NCI-H1092 (cell line): ENCODE measurements around the gene NUDT8.

ENCODE experiments used
- DNase-seq: peaks from one replicate; lab custom pipeline; 2025; lab: John Stamatoyannopoulos, UW

NUDT8 gene

GRCh38 chr11:67629386-67630227 lies at the start of gene NUDT8:
TSS of gene NUDT8 (minus strand) at chr11:67629937. CDS start at chr11:67629911, 26 bp downstream.
- DNase-seq, result peak; percentile 57

- no peak for DNase-seq
Observed at GRCh38 chr11:67675058-67675747, 45.5 kb upstream of the NUDT8 start.

GRCh38 chr11:67674442-67674871 lies 44.7 kb upstream of the NUDT8 start, which contains the start of gene ALDH3B2:
TSS of gene ALDH3B2 (minus strand) at chr11:67674623. CDS start at chr11:67666935, 7,688 bp downstream.
- DNase-seq, result no peak

GRCh38 chr11:67673902-67674301 lies 44.2 kb upstream of the NUDT8 start:
- DNase-seq, result no peak

- no peak for DNase-seq
Observed at GRCh38 chr11:67673358-67673757, 43.6 kb upstream of the NUDT8 start.

GRCh38 chr11:67671211-67671520 lies 41.4 kb upstream of the NUDT8 start:
- DNase-seq, result no peak

- no peak for DNase-seq
Observed at GRCh38 chr11:67670316-67671210, 40.8 kb upstream of the NUDT8 start.

- DNase-seq, result no peak
Observed at GRCh38 chr11:67668192-67668551, 38.4 kb upstream of the NUDT8 start.

GRCh38 chr11:67667490-67668191 lies 37.9 kb upstream of the NUDT8 start:
- no peak for DNase-seq

GRCh38 chr11:67666676-67667489 lies 37.1 kb upstream of the NUDT8 start:
- DNase-seq, result no peak

- no peak for DNase-seq
Observed at GRCh38 chr11:67666303-67666645, 36.5 kb upstream of the NUDT8 start.

GRCh38 chr11:67665541-67666302 lies 36.0 kb upstream of the NUDT8 start:
- no peak for DNase-seq

GRCh38 chr11:67664696-67665540 lies 35.2 kb upstream of the NUDT8 start:
- DNase-seq, result no peak

- DNase-seq, result no peak
Observed at GRCh38 chr11:67664213-67664585, 34.5 kb upstream of the NUDT8 start.

- DNase-seq, result no peak
Observed at GRCh38 chr11:67663532-67664212, 33.9 kb upstream of the NUDT8 start.

GRCh38 chr11:67662835-67663531 lies 33.2 kb upstream of the NUDT8 start:
- no peak for DNase-seq

GRCh38 chr11:67662142-67662834 lies 32.6 kb upstream of the NUDT8 start:
- no peak for DNase-seq
